Prostate gland (tissue), 2 donors: ENCODE results near the gene KTN1. TPM values are rescaled to one million over a fixed set of nuclear protein-coding genes. Genes with fewer than 3 reads are reported as not detected.

Experiments used
- DNase-seq: peaks from one replicate; pipeline ENCODE4 v3.0.0-alpha.2; 2019; ENCODE audit warnings: low spot score
- H3K27ac ChIP-seq, 2 donors: fragments of 200-600 bp; sonication (generic); 2 replicates each; pipeline ENCODE4 v1.5.1; 2017 to 2019
- H3K27me3 ChIP-seq: fragments of 200-600 bp; sonication (generic); replicated peaks from 2 replicates; pipeline ENCODE4 v1.5.1; 2019; ENCODE audit not compliant: insufficient read depth
- H3K36me3 ChIP-seq, 2 donors: fragments of 200-600 bp; sonication (generic); 1 replicate in 1 of 2; 2 replicates in 1 of 2; pipeline versions ENCODE4 v1.5.1 to v1.8.1; 2017 to 2019
- H3K4me1 ChIP-seq: fragments of 200-600 bp; sonication (generic); replicated peaks from 2 replicates; pipeline ENCODE4 v1.5.1; 2019
- H3K4me3 ChIP-seq, 2 donors: fragments of 200-600 bp; sonication (generic); 2 replicates each; pipeline ENCODE4 v1.5.1; 2017 to 2019
- H3K9me3 ChIP-seq: fragments of 200-600 bp; sonication (generic); 2 replicates; pipeline ENCODE4 v1.5.1; 2017
- POLR2A ChIP-seq: fragments of 450-650 bp; IDR thresholded peaks from one replicate; pipeline ENCODE4 v1.6.1; 2016; ENCODE audit warnings: antibody characterized with exemption, mild to moderate bottlenecking
- POLR2AphosphoS5 ChIP-seq: sonication (generic); formaldehyde crosslinking; IDR thresholded peaks from one replicate; pipeline ENCODE4 v1.6.1; 2017; ENCODE audit warnings: antibody characterized with exemption
- WGBS: methylation state at CpG from one replicate; pipeline ENCODE4 v1.1.5; 2018; 5-methylcytosine and 5-hydroxymethylcytosine counted together
- intact Hi-C: fragments of 100-400 bp; cut with DNase I; formaldehyde crosslinking; loops from one replicate; pipeline ENCODE4 v1.14.2; 2022
- total RNA-seq, 2 donors: library from RNA; depleted of rRNA; stranded (reverse); fragments of >200 nt; gene quantifications; one replicate each; pipeline ENCODE4 v1.1.0, GENCODE V29; 2016
- TF ChIP-seq, protein P1 (sequence below), 4 experiments: fragments of 200-600 bp in 2 of 4; fragments of 450-650 bp in 2 of 4; sonication (generic) in 2 of 4; IDR thresholded peaks; 1 replicate in 3 of 4; 2 replicates in 1 of 4; pipeline ENCODE4 v1.5.1; 2016 to 2019; ENCODE audit warnings: antibody characterized with exemption in 4 of 4, mild to moderate bottlenecking in 2 of 4, moderate library complexity in 2 of 4

KTN1 gene
- total RNA-seq, 2 donors from 2014 or later, result 84.2 to 162 TPM

DNA sequence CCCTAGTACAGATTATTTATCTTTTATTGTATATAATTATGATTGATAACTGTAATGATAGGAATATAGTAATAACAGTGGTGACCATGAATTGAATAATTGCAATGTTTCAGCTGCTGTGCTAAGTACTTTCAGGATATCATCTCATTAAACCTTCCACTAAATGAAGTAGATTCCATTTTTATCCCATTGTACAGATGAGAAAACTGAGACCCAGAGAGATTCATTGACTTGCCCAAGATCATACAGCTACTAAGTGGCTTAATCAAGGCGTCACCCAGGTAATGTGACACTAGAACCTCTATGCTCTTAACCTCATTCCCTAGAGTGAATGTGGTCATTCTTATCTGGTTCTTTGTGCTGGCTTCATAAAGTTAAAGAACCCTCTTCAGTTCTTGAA is 124.6 kb downstream of the KTN1 start:
- Histone ChIP-seq H3K4me1 (no peaks in the 10 kb centered on the region), H3K36me3 (no peaks in the 10 kb centered on the region), H3K4me3 (no peak overlapping the region), H3K27ac (no peak overlapping the region), H3K27me3 (no peaks in the 10 kb centered on the region), H3K9me3 (no peaks in the 10 kb centered on the region)
- no peak for DNase-seq
- no peak for TF ChIP-seq POLR2AphosphoS5
- TF ChIP-seq, protein P1, sequence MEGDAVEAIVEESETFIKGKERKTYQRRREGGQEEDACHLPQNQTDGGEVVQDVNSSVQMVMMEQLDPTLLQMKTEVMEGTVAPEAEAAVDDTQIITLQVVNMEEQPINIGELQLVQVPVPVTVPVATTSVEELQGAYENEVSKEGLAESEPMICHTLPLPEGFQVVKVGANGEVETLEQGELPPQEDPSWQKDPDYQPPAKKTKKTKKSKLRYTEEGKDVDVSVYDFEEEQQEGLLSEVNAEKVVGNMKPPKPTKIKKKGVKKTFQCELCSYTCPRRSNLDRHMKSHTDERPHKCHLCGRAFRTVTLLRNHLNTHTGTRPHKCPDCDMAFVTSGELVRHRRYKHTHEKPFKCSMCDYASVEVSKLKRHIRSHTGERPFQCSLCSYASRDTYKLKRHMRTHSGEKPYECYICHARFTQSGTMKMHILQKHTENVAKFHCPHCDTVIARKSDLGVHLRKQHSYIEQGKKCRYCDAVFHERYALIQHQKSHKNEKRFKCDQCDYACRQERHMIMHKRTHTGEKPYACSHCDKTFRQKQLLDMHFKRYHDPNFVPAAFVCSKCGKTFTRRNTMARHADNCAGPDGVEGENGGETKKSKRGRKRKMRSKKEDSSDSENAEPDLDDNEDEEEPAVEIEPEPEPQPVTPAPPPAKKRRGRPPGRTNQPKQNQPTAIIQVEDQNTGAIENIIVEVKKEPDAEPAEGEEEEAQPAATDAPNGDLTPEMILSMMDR (IDR thresholded peaks at IDR 0.05), result no peak
- TF ChIP-seq POLR2A, result no peak
- intact Hi-C loops, result loop anchor here (5.0 kb wide), 2 partner anchors 638 to 768 kb away; no protein-coding TSS in a partner anchor
- 97% methylated on average over 1 of the region's 1 CpG for WGBS

DNA sequence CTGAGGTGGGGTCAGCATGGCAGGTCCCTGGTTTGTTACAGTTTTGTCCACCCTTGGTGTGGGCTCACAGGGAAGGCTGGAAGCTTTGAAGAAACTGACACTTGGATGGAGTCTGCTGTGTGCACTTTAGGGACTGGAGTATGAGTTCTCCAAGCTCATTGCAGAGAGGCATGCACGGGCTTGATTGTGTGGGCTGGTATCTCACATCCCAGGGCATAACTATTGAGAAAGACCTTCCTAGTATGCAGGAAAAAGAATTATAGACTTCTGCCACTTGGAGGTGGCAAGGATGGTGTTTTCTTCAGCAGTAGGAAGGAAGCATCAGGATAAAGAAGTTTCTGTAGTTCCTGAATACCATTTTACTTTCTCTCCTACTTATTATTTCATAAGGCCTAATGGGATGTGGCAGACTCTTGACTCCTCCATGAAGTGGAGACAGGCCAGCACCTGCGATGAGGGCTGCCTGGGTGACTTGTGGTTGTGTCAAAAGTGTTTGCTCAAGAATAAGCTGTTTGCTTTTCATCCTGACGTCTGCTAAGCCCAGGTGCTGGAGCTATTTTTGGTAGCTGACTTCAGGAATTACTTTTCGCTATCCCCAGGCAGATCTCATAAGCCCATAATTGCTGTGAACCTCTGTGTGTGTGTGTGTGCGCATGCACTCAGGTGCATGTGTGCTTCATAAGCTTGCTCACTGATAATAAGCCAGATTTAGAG is 125.8 kb downstream of the KTN1 start:
- Histone ChIP-seq H3K4me3 (no peak overlapping the region), H3K27ac (peak overlapping the region in 1 of 2 donors; percentile 24), H3K36me3 (no peaks in the 10 kb centered on the region), H3K27me3 (no peaks in the 10 kb centered on the region), H3K9me3 (no peaks in the 10 kb centered on the region), H3K4me1 (no peaks in the 10 kb centered on the region)
- intact Hi-C loops, result loop anchor here (5.0 kb wide), 2 partner anchors 636 to 766 kb away; no protein-coding TSS in a partner anchor
- DNase-seq, result peak; percentile 65
- TF ChIP-seq POLR2A (no peak), POLR2AphosphoS5 (peak; percentile 50)
- TF ChIP-seq, protein P1 (IDR thresholded peaks at IDR 0.05), result peak in 1 of 4 experiments; percentile 4
- WGBS, result 58% methylated on average over 5 of the region's 5 CpGs

DNA sequence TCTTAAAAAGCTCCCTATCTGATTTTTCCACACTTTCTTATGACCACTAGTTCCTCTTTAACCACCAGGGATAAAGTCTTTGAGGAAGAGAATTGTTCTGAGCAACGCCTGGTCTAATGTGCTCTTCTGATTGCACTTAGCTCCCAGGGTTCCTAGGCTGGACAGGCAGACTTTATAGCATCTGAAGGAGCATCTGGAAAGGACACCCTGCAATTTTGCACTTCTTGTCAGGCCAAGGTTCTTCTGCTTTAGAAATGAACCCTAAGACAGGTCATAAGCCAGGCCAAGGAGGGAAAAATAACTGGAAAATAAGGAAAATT is 126.3 kb downstream of the KTN1 start:
- Histone ChIP-seq H3K9me3 (no peaks in the 10 kb centered on the region), H3K27ac (peak overlapping the region in 1 of 2 donors; percentile 24), H3K4me3 (no peak overlapping the region), H3K36me3 (no peaks in the 10 kb centered on the region), H3K27me3 (no peaks in the 10 kb centered on the region), H3K4me1 (no peaks in the 10 kb centered on the region)
- intact Hi-C loops, result loop anchor here (5.0 kb wide), 2 partner anchors 636 to 766 kb away; no protein-coding TSS in a partner anchor
- TF ChIP-seq, protein P1 (IDR thresholded peaks at IDR 0.05), result no peak
- no peak for TF ChIP-seq POLR2A
- no peak for TF ChIP-seq POLR2AphosphoS5
- 55% methylated on average over 1 of the region's 1 CpG for WGBS
- DNase-seq, result no peak

DNA sequence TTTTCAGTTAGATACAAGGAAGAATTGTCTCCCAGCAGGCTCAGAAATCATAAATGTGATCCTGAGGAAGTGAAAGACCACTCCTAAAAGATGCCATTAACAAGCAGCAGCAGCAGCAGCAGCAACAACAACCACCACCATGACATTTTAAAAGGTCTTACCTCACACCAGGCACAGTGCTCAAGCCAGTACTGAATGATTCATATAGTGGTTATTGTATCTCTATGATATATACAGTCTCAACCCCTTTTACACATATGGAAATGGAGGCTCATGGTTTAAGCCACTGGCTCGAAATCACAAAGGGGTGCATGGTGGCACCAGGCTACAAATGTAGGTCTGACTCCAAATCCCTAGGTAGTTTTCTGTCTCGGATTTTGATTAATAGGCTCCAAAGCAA is 126.9 kb downstream of the KTN1 start:
- Histone ChIP-seq H3K9me3 (no peaks in the 10 kb centered on the region), H3K27ac (no peak overlapping the region), H3K27me3 (no peaks in the 10 kb centered on the region), H3K4me3 (no peak overlapping the region), H3K4me1 (no peaks in the 10 kb centered on the region), H3K36me3 (no peaks in the 10 kb centered on the region)
- 78% methylated on average over 2 of the region's 2 CpGs for WGBS
- intact Hi-C loops, result loop anchor here (5.0 kb wide), 2 partner anchors 635 to 765 kb away; no protein-coding TSS in a partner anchor
- no peak for DNase-seq
- TF ChIP-seq, protein P1 (IDR thresholded peaks at IDR 0.05), result no peak
- TF ChIP-seq POLR2A (no peak), POLR2AphosphoS5 (no peak)

DNA sequence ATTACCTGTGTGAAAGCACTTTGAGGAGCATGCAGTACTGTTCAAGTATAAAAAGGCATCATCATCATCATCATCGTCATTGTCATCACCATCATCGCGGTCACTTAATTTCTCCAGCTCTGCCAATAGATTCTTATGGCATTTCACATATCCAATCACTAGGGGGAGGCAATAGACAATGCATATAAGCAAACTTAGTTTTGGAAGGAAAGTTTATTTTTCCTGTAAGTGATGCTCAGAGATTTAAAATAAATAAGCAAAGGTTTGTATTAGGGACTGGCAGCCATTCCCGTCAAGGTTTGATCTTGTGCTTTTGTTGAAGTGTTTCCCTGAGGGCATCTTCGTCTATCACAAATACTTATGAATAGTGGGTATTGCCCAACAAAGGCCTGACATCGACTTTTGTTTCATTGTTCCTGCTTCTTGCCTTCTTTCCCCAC is 127.4 kb downstream of the KTN1 start:
- intact Hi-C loops, result loop anchor here (5.0 kb wide), 2 partner anchors 635 to 765 kb away; no protein-coding TSS in a partner anchor
- peak; percentile 60 for TF ChIP-seq POLR2AphosphoS5
- TF ChIP-seq, protein P1 (IDR thresholded peaks at IDR 0.05), result peak in 3 of 4 experiments; percentile 47 to 83 (median 76)
- no peak for TF ChIP-seq POLR2A
- Histone ChIP-seq H3K27ac (no peak overlapping the region), H3K36me3 (no peaks in the 10 kb centered on the region), H3K4me1 (no peaks in the 10 kb centered on the region), H3K27me3 (no peaks in the 10 kb centered on the region), H3K9me3 (no peaks in the 10 kb centered on the region), H3K4me3 (no peak overlapping the region)
- peak; percentile 51 for DNase-seq
- 12% methylated on average over 6 of the region's 6 CpGs for WGBS
